GM21825 (cell line): ENCODE data around the gene TULP1.

Source experiments
- ATAC-seq: cut with Tn5 transposase; IDR thresholded peaks from one replicate; pipeline ENCODE4 v1.9.1; 2021; ENCODE audit warnings: mild to moderate bottlenecking, moderate library complexity; ENCODE audit not compliant: unreplicated experiment

TULP1 gene

DNA sequence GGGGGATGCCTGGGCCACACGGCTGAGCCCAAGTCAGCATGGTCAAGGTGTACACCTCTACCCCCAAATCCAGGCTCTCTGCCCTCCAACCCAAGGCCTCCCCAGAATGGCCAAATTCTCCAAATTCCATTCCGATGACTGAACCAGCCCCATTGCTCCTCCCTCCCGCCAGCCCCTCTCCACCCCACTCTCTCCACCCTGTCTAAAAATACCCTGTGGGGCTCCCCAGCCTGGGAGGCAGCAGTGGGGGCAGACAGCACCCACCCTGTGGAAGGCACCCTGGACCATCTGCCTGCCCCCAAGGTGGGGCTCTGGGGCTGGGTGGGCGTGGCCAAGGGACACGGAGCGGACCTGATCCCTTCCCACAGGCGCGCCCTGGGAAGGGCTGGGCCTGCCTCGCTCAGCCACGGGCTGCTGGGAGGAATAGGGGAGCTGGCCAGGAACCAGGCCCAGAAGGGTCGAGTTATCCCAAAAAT lies 27.3 kb downstream of the TULP1 start:
- ATAC-seq = no peak

DNA sequence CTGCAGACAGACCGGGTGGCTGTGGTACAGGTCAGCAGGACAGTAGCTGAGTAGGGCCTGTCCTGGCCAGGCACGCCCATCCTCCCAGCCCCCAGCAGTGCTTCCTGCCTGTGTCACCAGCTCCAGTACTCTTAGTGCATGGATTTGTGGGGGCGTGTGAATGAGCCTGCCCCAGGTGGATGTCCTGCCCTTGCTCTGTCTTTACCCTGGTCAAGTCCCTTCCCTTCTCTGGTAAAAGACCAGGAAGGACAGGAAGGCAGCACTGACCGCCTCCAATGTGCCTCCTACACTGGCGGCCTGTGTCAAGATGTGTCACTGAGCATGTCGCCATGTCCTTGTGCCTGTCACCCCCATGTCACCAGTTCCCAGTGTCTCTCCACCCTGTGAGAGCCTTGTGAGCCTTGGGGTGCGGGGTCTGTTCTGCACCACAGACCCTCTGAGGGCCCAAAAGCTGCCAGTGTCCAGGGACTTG lies 27.7 kb downstream of the TULP1 start:
- ATAC-seq = no peak

GRCh38 chr6:35483893-35484645 lies 28.6 kb downstream of the TULP1 start:
- no peak for ATAC-seq

DNA sequence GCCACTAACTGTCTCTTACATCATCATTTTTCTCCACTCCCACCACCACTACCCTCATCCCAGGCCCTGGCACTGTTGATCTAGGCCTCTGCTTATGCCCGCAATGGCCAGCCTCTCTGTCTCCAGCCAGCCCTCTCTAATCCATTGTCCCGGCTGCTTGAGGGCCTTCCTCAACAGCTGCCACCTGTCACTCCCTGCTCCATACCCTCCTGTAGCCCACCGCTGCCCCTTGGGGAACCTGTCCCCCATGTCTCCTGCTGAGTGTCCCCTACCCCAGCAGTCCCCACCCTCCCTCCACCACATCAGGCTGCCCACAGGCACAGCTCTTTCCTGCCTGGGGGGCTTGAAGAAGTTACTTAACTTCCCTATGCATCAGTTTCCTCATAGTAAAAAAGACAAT lies 29.2 kb downstream of the TULP1 start:
- ATAC-seq = no peak

DNA sequence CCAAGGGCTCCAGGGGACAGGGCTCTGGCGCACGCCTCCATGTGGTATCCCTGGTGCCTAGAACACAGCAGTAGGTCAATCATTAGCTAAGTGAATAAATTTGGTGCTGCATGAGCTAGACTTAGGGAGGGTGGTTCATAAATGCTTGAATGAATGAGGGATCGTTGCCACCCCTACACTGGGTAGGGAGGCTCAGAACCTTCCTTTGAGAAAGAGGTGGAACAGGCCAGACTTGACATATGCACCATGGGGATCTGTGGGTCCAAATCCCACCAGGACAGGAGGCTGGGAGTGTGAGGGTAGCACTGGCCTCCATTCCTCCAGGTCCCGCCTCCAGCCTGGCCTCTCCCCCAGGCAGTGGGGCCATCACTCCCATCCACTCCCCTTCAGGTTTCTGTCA lies 29.6 kb downstream of the TULP1 start:
- no peak for ATAC-seq

DNA sequence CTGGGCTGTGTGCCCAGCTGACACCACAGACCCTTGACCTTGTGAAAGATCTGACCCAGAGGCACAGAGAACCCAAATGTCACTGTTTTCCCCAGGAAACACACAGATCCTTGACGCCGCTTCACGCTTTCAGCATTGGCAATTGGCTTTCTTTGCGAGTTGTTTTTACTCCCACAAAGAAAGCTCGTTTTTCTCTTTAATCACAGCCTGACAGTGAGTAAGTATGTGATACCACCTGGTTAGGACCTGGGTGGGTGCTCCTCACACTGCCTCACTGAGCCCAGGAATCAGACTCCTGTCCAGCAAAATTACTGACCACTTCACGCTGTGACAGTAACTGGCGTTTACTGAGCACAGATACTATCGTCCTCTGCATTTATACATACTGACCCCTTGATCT lies 31.5 kb downstream of the TULP1 start:
- ATAC-seq = no peak

DNA sequence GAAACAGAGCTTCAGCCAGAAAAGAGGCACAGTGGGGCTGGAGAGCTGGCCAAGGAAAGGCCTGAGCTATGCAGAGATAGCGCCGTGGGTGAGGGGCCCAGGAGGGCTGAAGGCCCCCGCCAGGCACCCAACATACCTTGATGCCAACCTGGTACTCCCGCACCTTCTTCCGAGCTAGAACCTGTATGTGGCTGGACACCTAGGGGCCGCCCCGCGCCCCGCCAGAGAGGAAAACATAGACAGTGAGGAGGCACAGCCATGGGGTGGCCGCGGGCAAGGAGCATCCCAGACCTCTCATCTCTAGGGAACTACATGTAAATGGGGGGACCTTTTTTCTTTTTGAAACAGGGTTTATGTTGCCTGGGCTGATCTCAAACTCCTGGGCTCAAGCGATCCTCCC lies 32.5 kb downstream of the TULP1 start:
- no peak for ATAC-seq

DNA sequence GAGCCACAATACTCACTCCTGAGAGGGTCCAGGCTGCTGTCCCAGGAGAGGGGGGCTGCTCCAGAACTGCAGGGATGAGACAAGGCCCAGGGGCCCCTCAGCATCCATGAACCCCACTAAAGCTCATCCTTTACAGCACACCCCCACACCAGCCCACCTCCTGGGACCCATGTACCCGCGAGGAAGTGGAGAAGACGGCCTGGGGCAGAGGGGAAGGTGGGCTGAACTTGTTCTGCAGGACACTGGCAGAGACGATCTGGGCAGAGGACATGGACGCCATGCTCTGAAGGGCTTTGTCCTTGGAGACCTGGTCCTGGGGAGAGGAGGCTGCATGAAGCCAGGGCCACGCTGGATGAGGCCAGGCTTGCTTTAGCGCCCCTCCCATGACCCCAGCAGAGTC lies 34.4 kb downstream of the TULP1 start:
- ATAC-seq = no peak

DNA sequence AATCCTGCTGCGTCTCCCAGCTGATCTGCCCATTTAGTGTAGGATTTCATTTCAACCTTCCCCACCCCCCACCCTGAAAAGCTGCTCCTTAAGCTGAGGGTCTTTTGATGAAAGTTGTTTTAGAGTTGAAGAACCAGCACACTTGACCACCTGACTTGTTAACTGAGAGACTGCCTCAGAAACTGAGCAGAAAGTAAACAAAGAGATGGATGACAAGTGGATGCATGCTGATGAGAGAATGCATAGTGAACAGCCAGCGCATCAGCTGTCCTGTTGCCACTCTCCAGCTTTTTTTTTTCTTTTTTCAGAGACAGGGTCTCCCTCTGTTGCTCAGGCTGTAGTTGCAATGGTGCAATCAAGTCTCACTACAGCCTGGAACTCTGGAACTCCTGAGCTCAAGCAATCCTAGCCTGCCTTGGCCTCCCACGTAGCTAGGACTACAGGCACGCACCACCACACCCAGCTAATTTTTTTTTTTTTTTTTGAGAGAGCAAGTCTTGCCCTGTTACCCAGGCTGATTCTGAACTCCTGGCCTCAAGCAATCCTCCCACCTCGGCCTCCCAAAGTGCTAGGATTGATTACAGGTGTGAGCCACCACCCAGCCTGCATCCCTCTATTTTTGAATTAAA lies 35.0 kb downstream of the TULP1 start:
- ATAC-seq = no peak

DNA sequence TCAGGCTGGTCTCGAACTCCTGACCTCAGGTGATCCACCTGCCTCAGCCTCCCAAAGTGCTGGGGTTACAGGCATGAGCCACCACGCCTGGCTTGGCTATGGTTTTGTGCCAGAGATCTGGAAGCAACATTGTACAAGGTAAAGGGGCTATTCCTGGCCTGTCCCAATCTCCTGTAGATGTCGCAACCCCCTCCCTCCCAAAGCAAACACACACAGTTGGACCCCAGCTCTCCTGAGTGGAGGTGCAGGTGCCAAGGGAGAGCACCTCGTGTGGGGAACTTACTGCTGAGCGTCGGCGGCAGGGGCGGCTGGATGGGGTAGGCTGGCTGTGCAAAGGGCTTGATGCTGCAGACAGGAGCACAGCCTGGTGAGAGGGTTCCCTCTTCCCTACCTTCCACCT lies 35.7 kb downstream of the TULP1 start:
- ATAC-seq = no peak

GRCh38 chr6:35476004-35476403 lies 36.7 kb downstream of the TULP1 start:
- ATAC-seq = no peak

GRCh38 chr6:35475573-35475972 lies 37.1 kb downstream of the TULP1 start:
- no peak for ATAC-seq

GRCh38 chr6:35474942-35475570 lies 37.6 kb downstream of the TULP1 start:
- ATAC-seq = no peak

GRCh38 chr6:35474131-35474941 lies 38.4 kb downstream of the TULP1 start:
- no peak for ATAC-seq

GRCh38 chr6:35473850-35474130 lies 38.9 kb downstream of the TULP1 start:
- ATAC-seq = no peak

GRCh38 chr6:35473075-35473849 lies 39.4 kb downstream of the TULP1 start:
- no peak for ATAC-seq

- ATAC-seq = no peak
These were observed 40.8 kb downstream of the TULP1 start for GRCh38 chr6:35471836-35472345.

DNA sequence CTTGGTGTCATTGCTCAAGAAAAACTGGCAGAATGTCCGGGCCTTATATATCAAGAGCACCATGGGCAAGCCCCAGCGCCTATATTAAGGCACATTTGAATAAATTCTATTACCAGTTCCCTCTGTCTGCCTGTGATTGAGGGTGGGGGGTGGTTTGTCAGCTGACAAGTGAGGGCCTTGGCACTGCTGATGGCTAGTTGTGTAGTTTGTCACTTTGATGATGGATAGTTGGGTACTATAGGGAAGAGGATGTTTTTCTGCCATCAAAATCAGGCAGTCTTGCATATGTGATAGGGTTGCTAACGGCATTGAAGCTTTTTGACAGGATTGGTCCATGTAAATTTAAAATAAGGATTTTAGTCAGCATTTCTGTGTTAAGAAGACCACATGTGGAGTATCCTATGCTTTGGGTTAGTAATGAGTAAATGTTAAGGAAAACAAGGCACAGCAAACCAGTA lies 42.0 kb downstream of the TULP1 start:
- no peak for ATAC-seq

- no peak for ATAC-seq
These were observed 42.7 kb downstream of the TULP1 start for GRCh38 chr6:35469751-35470662.
